DOHH2 (cell line): ENCODE data around the gene PML.
"Not testable (repeated sequence)": the region's sequence is repeated elsewhere in the genome, so short reads cannot be mapped to it uniquely, and the experiment has no call there.

ENCODE experiments used
- H3F3A ChIP-seq: fragments of 200-600 bp; sonication (generic), shearing (Covaris generic); 2 replicates; pipeline ENCODE4 v1.6.0; 2016; ENCODE audit warnings: antibody characterized with exemption, mild to moderate bottlenecking; ENCODE audit not compliant: control insufficient read depth, insufficient read depth
- H3K27ac ChIP-seq: fragments of 200-600 bp; sonication (generic); 2 replicates; pipeline ENCODE4 v1.5.1; 2014; ENCODE audit warnings: low read depth, mild to moderate bottlenecking, low read length, moderate library complexity
- H3K27me3 ChIP-seq: fragments of 200-600 bp; sonication (generic); 2 replicates; pipeline ENCODE4 v1.6.1; 2014; ENCODE audit warnings: mild to moderate bottlenecking, low read length, mixed read lengths; ENCODE audit not compliant: control insufficient read depth
- H3K36me3 ChIP-seq: fragments of 200-600 bp; sonication (generic); 2 replicates; pipeline ENCODE4 v1.6.1; 2014; ENCODE audit warnings: mild to moderate bottlenecking, low read length, moderate library complexity, mixed read lengths; ENCODE audit not compliant: control insufficient read depth
- H3K4me1 ChIP-seq: fragments of 200-600 bp; sonication (generic); 2 replicates; pipeline ENCODE4 v1.6.1; 2014; ENCODE audit warnings: mild to moderate bottlenecking, low read length, mixed read lengths; ENCODE audit not compliant: control insufficient read depth
- H3K4me2 ChIP-seq: fragments of 200-600 bp; sonication (generic); 2 replicates; pipeline ENCODE4 v1.6.0; 2014; ENCODE audit warnings: mild to moderate bottlenecking, low read length, moderate library complexity
- H3K4me3 ChIP-seq: fragments of 200-600 bp; sonication (generic); 2 replicates; pipeline ENCODE4 v1.5.1; 2014; ENCODE audit warnings: mild to moderate bottlenecking, low read length, mixed read lengths
- H3K79me2 ChIP-seq: fragments of 200-600 bp; sonication (generic); 2 replicates; pipeline ENCODE4 v1.6.1; 2014; ENCODE audit warnings: mild to moderate bottlenecking, low read length, mixed read lengths; ENCODE audit not compliant: control insufficient read depth
- H3K9me2 ChIP-seq: fragments of 200-600 bp; sonication (generic); replicated peaks from 2 replicates; pipeline ENCODE4 v1.6.1; 2014; ENCODE audit warnings: mild to moderate bottlenecking, low read length, mixed read lengths; ENCODE audit not compliant: control insufficient read depth
- H3K9me3 ChIP-seq: fragments of 200-600 bp; sonication (generic); 2 replicates; pipeline ENCODE4 v1.6.1; 2014; ENCODE audit warnings: antibody characterized with exemption, low read length, mixed read lengths; ENCODE audit not compliant: control insufficient read depth, insufficient read depth
- H4K20me1 ChIP-seq: fragments of 200-600 bp; sonication (generic); 2 replicates; pipeline ENCODE4 v1.6.0; 2014; ENCODE audit warnings: low read depth, mild to moderate bottlenecking, antibody characterized with exemption, low read length, moderate library complexity; ENCODE audit not compliant: control insufficient read depth, insufficient read depth
- EZH2phosphoT487 ChIP-seq: fragments of 200-600 bp; sonication (generic); IDR thresholded peaks from 2 replicates; pipeline ENCODE4 v1.6.1; 2017; ENCODE audit warnings: borderline replicate concordance, mild to moderate bottlenecking, antibody characterized with exemption, low read length, moderate library complexity, mixed read lengths
- TF ChIP-seq, protein P1 (sequence below): fragments of 200-600 bp; sonication (generic); IDR thresholded peaks from one replicate; pipeline ENCODE4 v1.5.1; 2014; ENCODE audit warnings: antibody characterized with exemption, mild to moderate bottlenecking, low read depth, low read length; ENCODE audit not compliant: poor library complexity, severe bottlenecking

Gene PML

DNA sequence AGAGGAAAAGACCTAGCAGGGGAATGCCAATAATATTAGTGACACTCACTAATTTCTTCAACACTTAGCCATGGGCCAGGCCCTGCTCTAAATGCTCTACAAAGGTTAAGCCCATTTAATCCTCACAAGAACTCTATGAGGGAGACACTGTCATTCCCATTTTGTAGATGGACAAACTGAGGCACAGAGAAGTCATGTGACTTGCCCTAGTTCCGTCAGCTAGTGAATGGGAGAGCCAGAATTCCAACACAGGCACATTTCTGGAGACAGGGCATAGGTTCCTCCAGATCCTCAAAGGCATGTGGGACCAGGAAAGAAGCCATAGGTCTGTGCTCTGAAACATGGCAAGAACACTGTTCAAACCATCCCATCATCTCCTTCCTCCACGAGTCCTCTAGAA lies 36.7 kb upstream of the PML start:
- Histone ChIP-seq H3K9me3 (no peaks in the 10 kb centered on the region), H3K27ac (no peak overlapping the region), H3F3A (peaks cover 2% of the 10 kb centered on the region; the same call in 1 of the 2 replicates), H3K79me2 (no peaks in the 10 kb centered on the region), H4K20me1 (no peaks in the 10 kb centered on the region), H3K27me3 (peaks cover 7% of the 10 kb centered on the region; the same call in 1 of the 2 replicates), H3K36me3 (no peaks in the 10 kb centered on the region), H3K4me1 (peaks cover 15% of the 10 kb centered on the region), H3K9me2 (no peaks in the 10 kb centered on the region), H3K4me2 (no peak overlapping the region), H3K4me3 (no peak overlapping the region)
- TF ChIP-seq, protein P1, sequence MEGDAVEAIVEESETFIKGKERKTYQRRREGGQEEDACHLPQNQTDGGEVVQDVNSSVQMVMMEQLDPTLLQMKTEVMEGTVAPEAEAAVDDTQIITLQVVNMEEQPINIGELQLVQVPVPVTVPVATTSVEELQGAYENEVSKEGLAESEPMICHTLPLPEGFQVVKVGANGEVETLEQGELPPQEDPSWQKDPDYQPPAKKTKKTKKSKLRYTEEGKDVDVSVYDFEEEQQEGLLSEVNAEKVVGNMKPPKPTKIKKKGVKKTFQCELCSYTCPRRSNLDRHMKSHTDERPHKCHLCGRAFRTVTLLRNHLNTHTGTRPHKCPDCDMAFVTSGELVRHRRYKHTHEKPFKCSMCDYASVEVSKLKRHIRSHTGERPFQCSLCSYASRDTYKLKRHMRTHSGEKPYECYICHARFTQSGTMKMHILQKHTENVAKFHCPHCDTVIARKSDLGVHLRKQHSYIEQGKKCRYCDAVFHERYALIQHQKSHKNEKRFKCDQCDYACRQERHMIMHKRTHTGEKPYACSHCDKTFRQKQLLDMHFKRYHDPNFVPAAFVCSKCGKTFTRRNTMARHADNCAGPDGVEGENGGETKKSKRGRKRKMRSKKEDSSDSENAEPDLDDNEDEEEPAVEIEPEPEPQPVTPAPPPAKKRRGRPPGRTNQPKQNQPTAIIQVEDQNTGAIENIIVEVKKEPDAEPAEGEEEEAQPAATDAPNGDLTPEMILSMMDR, result no peak
- no peak for TF ChIP-seq EZH2phosphoT487

DNA sequence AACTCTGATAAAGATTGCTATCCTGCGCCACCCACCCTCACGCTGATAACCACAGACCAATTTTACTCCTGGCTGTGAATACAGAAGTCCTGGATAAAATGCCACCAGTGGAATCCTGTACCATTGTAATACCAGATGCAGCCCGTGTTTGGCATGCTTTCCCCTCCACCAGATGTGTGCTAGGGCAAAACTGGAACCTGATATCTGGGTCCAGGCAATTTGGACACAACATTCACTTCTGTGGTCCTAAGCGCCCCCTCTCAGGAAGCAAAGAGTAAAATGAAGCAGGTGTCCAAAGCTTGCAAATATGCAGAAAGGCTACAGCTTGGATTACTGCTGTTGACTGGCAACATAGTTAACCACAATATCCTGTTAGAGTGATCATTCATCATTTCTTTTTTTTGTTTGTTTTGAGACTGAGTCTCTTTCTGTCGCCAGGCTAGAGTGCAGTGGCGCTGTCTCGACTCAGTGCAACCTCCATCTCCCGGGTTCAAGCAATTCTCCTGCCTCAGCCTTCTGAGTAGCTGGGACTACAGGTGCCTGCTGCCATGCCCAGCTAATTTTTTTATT lies 35.4 kb upstream of the PML start:
- H3F3A ChIP-seq, result peaks cover 2% of the 10 kb centered on the region; the same call in 1 of the 2 replicates
- H3K9me2 ChIP-seq, result no peaks in the 10 kb centered on the region
- no peaks in the 10 kb centered on the region for H3K79me2 ChIP-seq
- peaks cover 15% of the 10 kb centered on the region for H3K4me1 ChIP-seq
- no peak overlapping the region for H3K27ac ChIP-seq
- TF ChIP-seq, protein P1, result no peak
- TF ChIP-seq EZH2phosphoT487, result no peak
- H3K27me3 ChIP-seq, result peaks cover 9% of the 10 kb centered on the region
- H3K9me3 ChIP-seq, result no peaks in the 10 kb centered on the region
- no peaks in the 10 kb centered on the region for H4K20me1 ChIP-seq
- H3K4me2 ChIP-seq, result peak overlapping the region; percentile 56
- no peak overlapping the region for H3K4me3 ChIP-seq
- no peaks in the 10 kb centered on the region for H3K36me3 ChIP-seq

DNA sequence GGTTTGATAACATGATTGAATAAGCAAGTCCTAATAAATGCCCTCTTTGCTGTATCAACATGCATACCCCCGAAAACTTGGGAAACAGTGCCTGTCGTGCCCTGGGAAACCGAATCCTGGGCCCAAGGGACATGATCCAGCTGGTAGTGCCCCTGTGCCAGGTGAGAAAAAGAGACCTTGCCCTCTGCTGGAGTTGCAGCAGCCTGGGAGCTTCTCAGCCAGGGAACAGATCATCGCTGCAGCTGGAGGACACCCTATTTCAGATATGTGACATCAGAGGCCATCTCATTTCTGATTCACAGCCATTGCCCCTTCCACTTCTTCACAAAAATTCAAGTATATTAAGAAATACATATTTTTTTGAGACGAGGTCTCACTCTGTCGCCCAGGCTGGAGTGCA lies 34.7 kb upstream of the PML start:
- no peak overlapping the region for H3K27ac ChIP-seq
- no peaks in the 10 kb centered on the region for H3K36me3 ChIP-seq
- H3K79me2 ChIP-seq, result no peaks in the 10 kb centered on the region
- TF ChIP-seq, protein P1, result no peak
- no peak for TF ChIP-seq EZH2phosphoT487
- no peaks in the 10 kb centered on the region for H3K9me3 ChIP-seq
- peaks cover 10% of the 10 kb centered on the region for H3K27me3 ChIP-seq
- no peaks in the 10 kb centered on the region for H4K20me1 ChIP-seq
- no peaks in the 10 kb centered on the region for H3K9me2 ChIP-seq
- no peak overlapping the region for H3K4me3 ChIP-seq
- peaks cover 16% of the 10 kb centered on the region for H3K4me1 ChIP-seq
- H3K4me2 ChIP-seq, result peak overlapping the region; percentile 56
- peaks cover 2% of the 10 kb centered on the region; the same call in 1 of the 2 replicates for H3F3A ChIP-seq

DNA sequence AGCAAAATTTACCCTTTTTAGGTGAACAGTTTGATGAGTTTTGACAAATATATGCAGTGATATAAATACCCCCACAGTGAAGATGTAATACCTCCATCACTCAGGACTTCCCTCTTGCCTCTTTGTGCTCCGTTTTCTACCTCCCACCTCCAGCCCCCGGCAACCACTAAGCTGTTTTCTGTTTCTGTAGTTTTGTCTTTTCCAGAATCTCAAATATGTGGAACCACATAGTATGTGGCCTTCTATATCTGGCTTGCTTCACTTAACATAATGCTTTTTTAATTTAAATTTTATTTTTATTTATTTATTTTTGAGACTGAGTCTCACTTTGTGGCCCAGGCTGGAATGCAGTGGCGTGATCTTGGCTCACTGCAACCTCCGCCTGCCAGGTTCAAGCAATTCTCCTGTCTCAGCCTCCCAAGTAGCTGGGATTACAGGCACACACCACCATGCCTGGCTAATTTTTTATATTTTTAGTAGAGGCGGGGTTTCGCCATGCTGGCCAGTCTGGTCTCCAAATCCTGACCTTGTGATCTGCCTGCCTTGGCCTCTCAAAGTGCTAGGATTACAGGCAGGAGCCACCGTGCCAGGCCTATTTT lies 33.9 kb upstream of the PML start:
- not testable (repeated sequence) for H3K4me3 ChIP-seq, H3K79me2 ChIP-seq, H3K27ac ChIP-seq, H3F3A ChIP-seq, H3K9me2 ChIP-seq, H3K4me2 ChIP-seq, H4K20me1 ChIP-seq, H3K36me3 ChIP-seq, H3K9me3 ChIP-seq
- Histone ChIP-seq H3K4me1 (peaks cover 24% of the 10 kb centered on the region), H3K27me3 (peaks cover 10% of the 10 kb centered on the region)
